SKM-1 treated with dmso at 0.1 percent for 144 hours (cell line): ENCODE data around the gene AKAP7.
"Not testable (repeated sequence)": the region's sequence is repeated elsewhere in the genome, so short reads cannot be mapped to it uniquely, and the experiment has no call there.

ENCODE experiments used
- DNase-seq: peaks from one replicate; lab custom pipeline; 2025; ENCODE audit not compliant: unreplicated experiment; lab: John Stamatoyannopoulos, UW

AKAP7 gene

DNA sequence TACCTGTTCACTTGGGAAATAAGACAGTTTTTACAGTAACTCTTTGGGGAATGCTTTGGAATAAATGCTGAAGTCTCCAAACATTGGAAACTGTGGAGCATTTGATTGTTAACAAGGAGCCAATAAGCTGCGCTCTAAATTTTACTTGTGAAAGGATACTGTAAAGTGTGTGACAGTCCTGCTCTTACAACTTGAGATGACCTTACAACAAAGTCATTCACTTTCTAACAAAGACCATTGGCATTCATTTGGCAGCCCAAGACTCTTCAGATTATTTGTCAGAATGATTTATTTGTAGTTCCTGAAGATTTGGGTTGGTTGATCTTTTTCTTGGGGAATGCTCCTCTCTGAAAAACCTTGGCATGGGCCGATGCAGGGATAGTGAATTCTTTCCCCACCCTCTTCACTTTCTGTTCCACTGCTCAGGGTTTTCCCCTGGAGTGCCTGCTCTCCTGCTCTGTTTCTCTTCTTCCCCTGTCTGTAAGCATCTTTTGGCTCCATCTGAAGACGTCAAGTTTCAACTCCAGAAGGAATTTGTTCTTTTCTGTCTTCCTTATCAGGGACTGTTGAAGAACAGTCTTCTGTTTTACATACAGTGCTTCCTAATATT, 116.4 kb downstream of the AKAP7 start:
- DNase-seq: no peak

DNA sequence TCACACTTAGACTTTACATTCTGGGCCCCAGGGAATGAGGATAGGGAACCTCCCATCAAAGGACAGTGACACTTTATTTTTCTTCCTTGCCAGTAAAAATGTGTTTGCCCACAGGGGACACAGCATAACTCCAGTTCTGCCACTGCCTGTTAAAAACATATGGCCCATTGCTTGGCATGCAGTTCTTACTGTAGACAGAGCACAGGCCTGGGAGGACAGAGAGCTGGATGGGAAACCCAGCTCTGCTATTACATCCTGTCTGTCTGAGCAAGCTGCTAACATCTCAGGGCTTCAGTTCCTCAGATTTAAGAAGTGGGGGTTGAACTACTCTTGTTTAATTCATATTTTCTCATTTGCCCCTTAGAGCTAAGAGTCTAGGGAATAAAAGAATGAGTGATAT, 120.2 kb downstream of the AKAP7 start:
- no peak for DNase-seq

- no peak for DNase-seq
These were observed 120.6 kb downstream of the AKAP7 start for GRCh38 chr6:131255911-131256310.

DNA sequence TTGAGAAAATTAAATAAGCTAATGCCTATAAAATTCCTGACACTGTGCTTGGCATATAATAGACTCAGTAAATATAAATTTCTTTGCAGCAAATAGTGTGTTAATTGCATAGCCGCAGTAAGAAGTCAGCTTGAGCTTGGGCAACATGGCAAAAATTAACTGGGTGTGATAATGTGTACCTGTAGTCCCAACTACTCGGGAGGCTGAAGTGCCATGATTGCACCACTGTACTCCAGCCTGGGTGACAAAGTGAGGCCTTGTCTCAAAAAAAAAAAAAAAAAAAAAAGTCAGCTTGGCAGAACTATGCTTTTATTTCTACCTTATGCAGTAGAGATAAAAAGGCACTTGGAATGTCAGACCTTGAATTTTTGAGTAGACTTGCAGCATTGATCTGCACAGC, 121.8 kb downstream of the AKAP7 start:
- DNase-seq: no peak

DNA sequence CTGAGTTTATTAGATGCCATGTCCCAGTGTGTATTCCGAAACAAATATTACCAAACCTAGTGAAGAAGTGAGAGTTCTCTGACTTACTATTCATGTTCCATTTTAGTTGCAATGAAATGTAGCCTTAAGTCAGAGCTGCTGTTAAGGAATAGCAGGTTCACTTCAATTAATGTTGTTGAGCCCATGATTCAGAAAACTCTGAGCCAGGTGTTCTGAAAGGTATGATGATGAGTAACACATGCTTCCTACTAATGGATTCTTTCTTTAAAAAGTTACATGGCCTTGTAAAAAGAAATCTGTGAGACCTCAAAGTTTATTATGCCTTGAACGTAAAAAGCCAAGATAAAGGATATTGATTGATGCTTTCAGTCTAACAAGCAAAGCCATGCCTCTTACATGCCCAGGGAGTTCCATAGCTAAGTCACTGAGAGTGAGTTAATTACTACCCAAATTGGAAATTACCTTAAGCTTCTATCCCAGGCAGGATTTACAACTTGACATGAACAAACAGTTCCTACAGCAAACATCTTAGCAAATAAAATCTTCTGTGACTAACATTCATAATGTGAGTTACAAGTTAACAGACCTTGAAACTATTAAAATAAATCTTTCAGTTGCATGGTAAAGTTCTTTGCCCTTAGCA, 122.9 kb downstream of the AKAP7 start:
- no peak for DNase-seq

DNA sequence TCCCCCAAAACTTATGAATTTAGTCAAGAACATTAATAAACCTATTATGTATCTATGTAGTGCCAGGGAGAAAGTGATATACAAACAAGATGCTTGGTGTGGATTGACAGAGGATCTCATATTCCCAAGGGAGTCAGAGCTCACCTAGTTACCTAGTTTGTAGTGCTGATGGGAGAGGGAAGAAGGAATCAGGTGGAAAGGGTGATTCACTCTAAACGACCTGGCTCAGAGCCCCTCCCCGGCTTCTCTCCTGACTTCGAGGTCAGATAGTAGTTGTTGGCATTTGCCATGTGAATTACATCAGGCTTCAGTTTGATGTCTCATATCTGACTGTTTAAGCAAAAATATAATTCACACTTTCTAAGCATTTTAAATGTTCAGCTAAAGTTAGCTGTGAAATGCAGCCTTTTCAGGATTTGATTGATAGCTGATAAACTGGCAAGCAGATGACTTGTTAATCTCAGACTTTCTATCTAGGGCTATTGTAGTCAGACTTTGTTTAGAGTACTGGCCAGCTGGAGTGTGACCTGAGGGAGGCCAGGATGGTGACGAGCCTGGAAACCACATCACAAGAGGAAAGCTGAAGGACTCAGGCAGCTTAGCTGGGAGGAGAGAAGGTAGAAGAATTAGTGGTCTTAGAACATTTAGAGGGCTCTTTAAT, 123.7 kb downstream of the AKAP7 start:
- DNase-seq: no peak

DNA sequence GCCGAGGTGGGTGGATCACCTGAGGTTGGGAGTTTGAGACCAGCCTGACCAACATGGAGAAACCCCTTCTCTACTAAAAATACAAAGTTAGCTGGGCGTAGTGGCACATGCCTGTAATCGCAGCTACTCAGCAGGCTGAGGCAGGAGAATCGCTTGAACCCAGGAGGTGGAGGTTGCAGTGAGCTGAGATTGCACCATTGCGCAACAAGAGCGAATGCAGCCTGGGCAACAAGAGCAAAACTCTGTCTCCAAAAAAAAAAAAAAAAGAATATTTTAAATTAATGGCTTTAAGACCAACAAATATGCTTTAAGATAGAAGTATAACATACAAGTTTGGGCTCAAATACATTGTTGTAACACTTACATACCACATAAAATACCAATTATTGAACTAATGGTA, 125.7 kb downstream of the AKAP7 start:
- not testable (repeated sequence) for DNase-seq

GRCh38 chr6:131262060-131262459, 126.8 kb downstream of the AKAP7 start:
- DNase-seq: no peak

GRCh38 chr6:131265939-131266338, 130.7 kb downstream of the AKAP7 start:
- DNase-seq: no peak

DNA sequence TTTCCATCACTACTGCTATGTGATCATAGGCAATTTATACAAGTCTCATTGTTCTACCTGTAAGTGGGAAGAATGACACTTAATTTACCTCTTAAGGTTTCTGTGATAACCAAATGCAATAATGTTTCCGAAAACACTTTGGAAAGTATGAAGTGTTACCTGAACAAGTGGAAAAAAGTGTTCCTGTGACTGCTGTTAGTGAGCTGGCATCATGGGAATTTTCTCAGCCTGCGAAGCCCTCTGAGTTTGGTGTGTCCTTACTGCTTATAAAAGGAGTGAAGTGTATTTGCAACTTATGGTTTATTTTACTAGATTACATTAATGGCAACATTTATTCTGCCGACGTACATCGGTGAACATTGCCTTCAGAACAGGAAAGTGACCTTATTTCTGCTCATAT, 133.0 kb downstream of the AKAP7 start:
- DNase-seq: no peak

- no peak for DNase-seq
These were observed 134.5 kb downstream of the AKAP7 start for GRCh38 chr6:131269565-131270391.

DNA sequence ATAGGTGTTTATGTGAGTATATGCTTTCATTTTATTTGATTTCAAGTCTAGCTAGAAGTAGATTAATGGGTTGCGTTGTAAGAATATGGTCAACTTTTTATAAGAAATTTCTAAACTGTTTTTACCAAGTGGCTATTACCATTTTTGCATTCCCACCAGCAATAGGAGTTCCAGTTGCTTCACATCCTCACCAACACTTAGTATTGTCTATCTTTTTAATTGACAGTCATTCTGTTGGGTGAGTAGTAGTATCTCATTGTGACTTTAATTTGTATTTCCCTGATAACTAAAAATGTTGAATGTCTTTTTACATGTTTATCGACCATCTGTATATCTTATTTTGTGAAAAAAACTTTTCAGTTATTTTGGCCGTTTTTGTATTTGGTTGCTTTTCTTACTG, 135.3 kb downstream of the AKAP7 start:
- DNase-seq: no peak

GRCh38 chr6:131275273-131275672, 140.0 kb downstream of the AKAP7 start:
- no peak for DNase-seq

GRCh38 chr6:131277591-131277990, 142.3 kb downstream of the AKAP7 start:
- DNase-seq: no peak

GRCh38 chr6:131281471-131282270, 146.4 kb downstream of the AKAP7 start:
- peak; percentile 75 for DNase-seq

GRCh38 chr6:131282365-131282764, 147.1 kb downstream of the AKAP7 start:
- no peak for DNase-seq

- DNase-seq: no peak
These were observed 148.4 kb downstream of the AKAP7 start for GRCh38 chr6:131283466-131284175.

DNA sequence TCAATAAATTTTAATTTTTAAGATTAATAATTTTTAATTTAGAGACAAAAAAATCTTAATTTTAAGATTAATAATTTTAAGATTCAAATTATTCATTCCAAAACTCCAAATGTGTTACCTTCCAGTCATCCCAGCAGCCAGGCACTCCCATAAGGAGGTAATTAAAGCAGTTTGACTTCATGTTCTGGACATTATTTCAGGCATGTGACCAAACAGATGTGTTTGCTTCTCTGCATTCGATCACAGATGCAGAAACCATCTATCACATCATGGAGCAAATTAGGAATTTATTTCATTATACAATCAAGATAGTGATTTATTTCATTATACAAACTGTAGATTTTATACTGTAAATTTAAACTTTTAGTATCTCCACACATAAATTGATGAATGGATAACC, 150.3 kb downstream of the AKAP7 start:
- no peak for DNase-seq

GRCh38 chr6:131286469-131287040, 151.3 kb downstream of the AKAP7 start:
- DNase-seq: no peak

- no peak for DNase-seq
These were observed 152.9 kb downstream of the AKAP7 start for GRCh38 chr6:131288214-131288613.
